ENCODE measurements around the gene TTC5. TPM values are rescaled to one million over a fixed set of nuclear protein-coding genes. Genes with fewer than 3 reads are reported as not detected.

Gene TTC5
- total RNA-seq, 1 donor, result 18.5 TPM

GRCh38 chr14:20346713-20347112, 41.0 kb upstream of the TTC5 start:
- H2AFZ ChIP-seq (ENCODE audit: low read length), result no peak overlapping the region
- H3K27me3 ChIP-seq (ENCODE audit: insufficient read depth, low read length), result no peaks in the 10 kb centered on the region
- peaks cover 5% of the 10 kb centered on the region for H3K4me1 ChIP-seq (ENCODE audit: insufficient read depth, low read length)
- no peak overlapping the region for H3K4me2 ChIP-seq (ENCODE audit: insufficient read depth, low read length)
- peaks cover 11% of the 10 kb centered on the region for H3K79me2 ChIP-seq (ENCODE audit: insufficient read depth, low read length)
- H3K9me3 ChIP-seq (ENCODE audit: low read depth, low read length), result no peaks in the 10 kb centered on the region
- H3K4me3 ChIP-seq (ENCODE audit: insufficient read depth, low read length), result no peak overlapping the region
- no peak overlapping the region for H3K27ac ChIP-seq (ENCODE audit: low read depth, low read length)
- TF ChIP-seq CTCF (IDR thresholded peaks at IDR 0.05; ENCODE audit: extremely low read depth, low read depth, low read length), result no peak
- DNase-seq (ENCODE audit: insufficient read length, low spot score, missing footprints), result no peak
- H3K36me3 ChIP-seq (ENCODE audit: insufficient read depth, low read length), result peaks cover 46% of the 10 kb centered on the region
- peaks cover 3% of the 10 kb centered on the region for H4K20me1 ChIP-seq (ENCODE audit: insufficient read depth, low read length)

- DNase-seq (ENCODE audit: insufficient read length, low spot score, missing footprints), result no peak
- Histone ChIP-seq H3K36me3 (ENCODE audit: insufficient read depth, low read length) (peaks cover 33% of the 10 kb centered on the region), H3K9me3 (ENCODE audit: low read depth, low read length) (no peaks in the 10 kb centered on the region), H3K27ac (ENCODE audit: low read depth, low read length) (peak overlapping the region; percentile 27), H3K27me3 (ENCODE audit: insufficient read depth, low read length) (no peaks in the 10 kb centered on the region), H4K20me1 (ENCODE audit: insufficient read depth, low read length) (no peaks in the 10 kb centered on the region), H2AFZ (ENCODE audit: low read length) (no peak overlapping the region), H3K4me1 (ENCODE audit: insufficient read depth, low read length) (peaks cover 5% of the 10 kb centered on the region), H3K4me3 (ENCODE audit: insufficient read depth, low read length) (no peak overlapping the region), H3K79me2 (ENCODE audit: insufficient read depth, low read length) (peaks cover 11% of the 10 kb centered on the region), H3K4me2 (ENCODE audit: insufficient read depth, low read length) (no peak overlapping the region)
- TF ChIP-seq CTCF (IDR thresholded peaks at IDR 0.05; ENCODE audit: extremely low read depth, low read depth, low read length), result no peak
These were observed 39.6 kb upstream of the TTC5 start for GRCh38 chr14:20345366-20345765.

- Histone ChIP-seq H2AFZ (ENCODE audit: low read length) (peak overlapping the region; percentile 94), H3K4me3 (ENCODE audit: insufficient read depth, low read length) (peak overlapping the region; percentile 87), H3K9me3 (ENCODE audit: low read depth, low read length) (no peaks in the 10 kb centered on the region), H3K4me2 (ENCODE audit: insufficient read depth, low read length) (peak overlapping the region; percentile 87), H3K27ac (ENCODE audit: low read depth, low read length) (peak overlapping the region; percentile 93), H4K20me1 (ENCODE audit: insufficient read depth, low read length) (no peaks in the 10 kb centered on the region), H3K4me1 (ENCODE audit: insufficient read depth, low read length) (peaks cover 5% of the 10 kb centered on the region), H3K79me2 (ENCODE audit: insufficient read depth, low read length) (peaks cover 11% of the 10 kb centered on the region), H3K27me3 (ENCODE audit: insufficient read depth, low read length) (no peaks in the 10 kb centered on the region), H3K36me3 (ENCODE audit: insufficient read depth, low read length) (peaks cover 24% of the 10 kb centered on the region)
- DNase-seq (ENCODE audit: insufficient read length, low spot score, missing footprints), result peak; percentile 13
- TF ChIP-seq CTCF (IDR thresholded peaks at IDR 0.05; ENCODE audit: extremely low read depth, low read depth, low read length), result no peak
These were observed 38.1 kb upstream of the TTC5 start for GRCh38 chr14:20343862-20344220.

GRCh38 chr14:20343092-20343861, 37.5 kb upstream of the TTC5 start, which contains the start of gene PARP2:
Gene PARP2, plus strand, starts transcription at chr14:20343635. Its CDS starts 7 bp downstream, at chr14:20343642.
- Histone ChIP-seq H3K27ac (ENCODE audit: low read depth, low read length) (peak within 1 kb of the TSS; percentile 93), H3K4me3 (ENCODE audit: insufficient read depth, low read length) (peak within 1 kb of the TSS; percentile 87), H3K79me2 (ENCODE audit: insufficient read depth, low read length) (peaks cover 11% of the 10 kb centered on the region), H4K20me1 (ENCODE audit: insufficient read depth, low read length) (no peaks in the 10 kb centered on the region), H3K9me3 (ENCODE audit: low read depth, low read length) (no peaks in the 10 kb centered on the region), H2AFZ (ENCODE audit: low read length) (peak within 1 kb of the TSS; percentile 94), H3K27me3 (ENCODE audit: insufficient read depth, low read length) (no peaks in the 10 kb centered on the region), H3K4me1 (ENCODE audit: insufficient read depth, low read length) (peaks cover 5% of the 10 kb centered on the region), H3K36me3 (ENCODE audit: insufficient read depth, low read length) (peaks cover 19% of the 10 kb centered on the region), H3K4me2 (ENCODE audit: insufficient read depth, low read length) (peak within 1 kb of the TSS; percentile 98)
- no peak for TF ChIP-seq CTCF (IDR thresholded peaks at IDR 0.05; ENCODE audit: extremely low read depth, low read depth, low read length)
- DNase-seq (ENCODE audit: insufficient read length, low spot score, missing footprints), result peak; percentile 97
